VCaP (cell line): ENCODE results near the gene TRIM23.

Experiments
- H3K27ac ChIP-seq: fragments of 450-650 bp; 2 replicates; pipeline ENCODE4 v1.5.1; 2017
- CTCF ChIP-seq: fragments of 450-650 bp; conservative IDR thresholded peaks from 2 replicates; pipeline ENCODE4 v1.5.1; 2017; ENCODE audit warnings: mild to moderate bottlenecking, moderate library complexity

TRIM23 gene

GRCh38 chr5:65624025-65624570 lies at the start of gene TRIM23:
TSS of gene TRIM23 (minus strand) at chr5:65624333. CDS start at chr5:65624274, 59 bp downstream.
- peak within 1 kb of the TSS; percentile 84 for H3K27ac ChIP-seq
- no peak for TF ChIP-seq CTCF

- TF ChIP-seq CTCF = no peak
- H3K27ac ChIP-seq = no peak overlapping the region
Measured at GRCh38 chr5:65672796-65673195, 48.7 kb upstream of the TRIM23 start.

- no peak for TF ChIP-seq CTCF
- no peak overlapping the region for H3K27ac ChIP-seq
Measured at GRCh38 chr5:65668696-65669095, 44.6 kb upstream of the TRIM23 start.

- peak; percentile 62; the same call in 1 of the 2 replicates for TF ChIP-seq CTCF
- H3K27ac ChIP-seq = no peak overlapping the region
Measured at GRCh38 chr5:65663804-65664521, 39.8 kb upstream of the TRIM23 start.

- TF ChIP-seq CTCF = no peak
- H3K27ac ChIP-seq = no peak overlapping the region
Measured at GRCh38 chr5:65654713-65655112, 30.6 kb upstream of the TRIM23 start.

- TF ChIP-seq CTCF = no peak
- H3K27ac ChIP-seq = peak overlapping the region; percentile 30
Measured at GRCh38 chr5:65651144-65651543, 27.0 kb upstream of the TRIM23 start.

GRCh38 chr5:65647941-65648340 lies 23.8 kb upstream of the TRIM23 start:
- no peak overlapping the region for H3K27ac ChIP-seq
- TF ChIP-seq CTCF = no peak
